ENCODE results near the gene MID1.

GRCh38 chrX:10667143-10667542 lies 46.8 kb upstream of the MID1 start:
- no peak for TF ChIP-seq RFX5 (IDR thresholded peaks at IDR 0.05; ENCODE audit: low read depth, low read length)
- no peak for TF ChIP-seq JUND (IDR thresholded peaks at IDR 0.05; ENCODE audit: borderline replicate concordance, low read depth, low read length)
- no peak for TF ChIP-seq JUND (tag; IDR thresholded peaks at IDR 0.05; ENCODE audit: borderline replicate concordance, low read depth, low read length)
- no peak for TF ChIP-seq ARNT (IDR thresholded peaks at IDR 0.05)
- no peak for TF ChIP-seq ZBTB7A (IDR thresholded peaks at IDR 0.05; ENCODE audit: borderline replicate concordance, control insufficient read depth, low read depth, low read length)
- TF ChIP-seq PCBP1 (IDR thresholded peaks at IDR 0.05; ENCODE audit: low read depth, low read length, poor library complexity, severe bottlenecking) = no peak
- no peak for TF ChIP-seq POLR2AphosphoS5 (IDR thresholded peaks at IDR 0.05; ENCODE audit: control insufficient read depth, insufficient read depth, low read depth, low read length)
- no peak for TF ChIP-seq ZNF384 (IDR thresholded peaks at IDR 0.05; ENCODE audit: low read depth, low read length)
- TF ChIP-seq CTCFL (IDR thresholded peaks at IDR 0.05; ENCODE audit: borderline replicate concordance, insufficient read depth, low read depth, low read length, poor library complexity, severe bottlenecking) = no peak
- TF ChIP-seq, protein P1, sequence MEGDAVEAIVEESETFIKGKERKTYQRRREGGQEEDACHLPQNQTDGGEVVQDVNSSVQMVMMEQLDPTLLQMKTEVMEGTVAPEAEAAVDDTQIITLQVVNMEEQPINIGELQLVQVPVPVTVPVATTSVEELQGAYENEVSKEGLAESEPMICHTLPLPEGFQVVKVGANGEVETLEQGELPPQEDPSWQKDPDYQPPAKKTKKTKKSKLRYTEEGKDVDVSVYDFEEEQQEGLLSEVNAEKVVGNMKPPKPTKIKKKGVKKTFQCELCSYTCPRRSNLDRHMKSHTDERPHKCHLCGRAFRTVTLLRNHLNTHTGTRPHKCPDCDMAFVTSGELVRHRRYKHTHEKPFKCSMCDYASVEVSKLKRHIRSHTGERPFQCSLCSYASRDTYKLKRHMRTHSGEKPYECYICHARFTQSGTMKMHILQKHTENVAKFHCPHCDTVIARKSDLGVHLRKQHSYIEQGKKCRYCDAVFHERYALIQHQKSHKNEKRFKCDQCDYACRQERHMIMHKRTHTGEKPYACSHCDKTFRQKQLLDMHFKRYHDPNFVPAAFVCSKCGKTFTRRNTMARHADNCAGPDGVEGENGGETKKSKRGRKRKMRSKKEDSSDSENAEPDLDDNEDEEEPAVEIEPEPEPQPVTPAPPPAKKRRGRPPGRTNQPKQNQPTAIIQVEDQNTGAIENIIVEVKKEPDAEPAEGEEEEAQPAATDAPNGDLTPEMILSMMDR (IDR thresholded peaks at IDR 0.05 in 2 of 3, conservative IDR thresholded peaks at IDR 0.05 in 1 of 3; ENCODE audit: insufficient read depth in 2 of 3, low read depth in 1 of 3, low read length in 3 of 3) = no peak
